Endothelial cell of umbilical vein (primary cell): ENCODE results near the gene ZNF423. TPM values are rescaled to one million over a fixed set of nuclear protein-coding genes. Genes with fewer than 3 reads are reported as not detected.

ENCODE experiments used
- BruUV-seq: library from RNA; stranded (reverse); fragments of 400-500 nt; replicated peaks from 2 replicates; lab custom pipeline; 2021; lab: Mats Ljungman, UMichigan
- CTCF ChIA-PET: fragments of 300-600, 350-600 bp; sonication (Branson Sonifier 250); formaldehyde crosslinking; loops from one replicate; lab custom pipeline; 2021; ENCODE audit warnings: antibody characterized with exemption, inconsistent platforms; lab: Charles Lee
- POLR2A ChIA-PET: fragments of 300-600, 350-600 bp; sonication (Branson Sonifier 250); formaldehyde crosslinking; loops from one replicate; lab custom pipeline; 2021; ENCODE audit warnings: antibody characterized with exemption, inconsistent platforms; lab: Charles Lee
- DNase-seq: peaks from one replicate; pipeline ENCODE4 v3.0.0-alpha.2; 2011; ENCODE audit warnings: low read depth, low spot score
- FAIRE-seq: peaks from 2 replicates; lab custom pipeline; 2011; peaks lifted over from hg19 to GRCh38; lab: Jason Lieb, UNC
- H2AFZ ChIP-seq: 2 replicates; pipeline ENCODE4 v1.6.0; 2012; ENCODE audit warnings: low read depth, low read length, control low read depth, inconsistent platforms
- H3K27ac ChIP-seq: 2 replicates; pipeline ENCODE4 v1.5.1; 2011; ENCODE audit warnings: low read depth, mild to moderate bottlenecking, control low read depth, low read length, moderate library complexity; ENCODE audit not compliant: insufficient read depth
- H3K27me3 ChIP-seq, 2 experiments: 2 replicates each; pipeline versions ENCODE4 v1.6.0 to v1.6.1; 2011; ENCODE audit warnings: low read length in 2 of 2, mixed read lengths in 1 of 2; ENCODE audit not compliant: control insufficient read depth in 2 of 2, insufficient read depth in 2 of 2
- H3K36me3 ChIP-seq, 2 experiments: 2 replicates in 1 of 2; 3 replicates in 1 of 2; pipeline ENCODE4 v1.5.1; 2011; ENCODE audit warnings: low read length in 2 of 2, mild to moderate bottlenecking in 1 of 2, moderate library complexity in 1 of 2; ENCODE audit not compliant: control insufficient read depth in 2 of 2, insufficient read depth in 2 of 2; ENCODE audit errors: extremely low read depth in 1 of 2
- H3K4me1 ChIP-seq: 3 replicates; pipeline ENCODE4 v1.5.1; 2011; ENCODE audit warnings: mild to moderate bottlenecking, low read length; ENCODE audit not compliant: control insufficient read depth, insufficient read depth; ENCODE audit errors: extremely low read depth
- H3K4me2 ChIP-seq: 2 replicates; pipeline ENCODE4 v1.6.1; 2011; ENCODE audit warnings: low read length, control low read depth, mixed read lengths; ENCODE audit not compliant: insufficient read depth
- H3K4me3 ChIP-seq, 3 experiments: fragments of 200-600 bp in 1 of 3; sonication (generic), shearing (Covaris generic) in 1 of 3; replicated peaks in 1 of 3; 2 replicates each; pipeline ENCODE4 v1.5.1; 2011 to 2016; ENCODE audit warnings: control low read depth in 3 of 3, low read length in 3 of 3, mild to moderate bottlenecking in 2 of 3, inconsistent platforms in 1 of 3, low read depth in 1 of 3, moderate library complexity in 1 of 3; ENCODE audit not compliant: insufficient read depth in 1 of 3
- H3K79me2 ChIP-seq: 2 replicates; pipeline ENCODE4 v1.6.0; 2012; ENCODE audit warnings: low read length, inconsistent platforms; ENCODE audit not compliant: control insufficient read depth, insufficient read depth
- H3K9ac ChIP-seq: replicated peaks from 2 replicates; pipeline ENCODE3; 2011; ENCODE audit warnings: low read length, control low read depth; ENCODE audit not compliant: insufficient read depth; ENCODE audit errors: extremely low read depth
- H3K9me1 ChIP-seq: replicated peaks from 3 replicates; pipeline ENCODE4 v1.6.0; 2011; ENCODE audit warnings: mild to moderate bottlenecking, low read length; ENCODE audit not compliant: control insufficient read depth, insufficient read depth; ENCODE audit errors: extremely low read depth
- H3K9me3 ChIP-seq: replicated peaks from 2 replicates; pipeline ENCODE4 v1.5.1; 2012; ENCODE audit warnings: low read length, inconsistent platforms; ENCODE audit not compliant: control insufficient read depth, insufficient read depth
- H4K20me1 ChIP-seq: replicated peaks from 2 replicates; pipeline ENCODE3; 2011; ENCODE audit warnings: mild to moderate bottlenecking, low read length; ENCODE audit not compliant: control insufficient read depth, insufficient read depth; ENCODE audit errors: extremely low read depth
- CTCF ChIP-seq, 2 donors: IDR thresholded peaks; 1 replicate in 1 of 2; 2 replicates in 1 of 2; pipeline ENCODE4 v1.5.1; 2011; ENCODE audit warnings: low read length in 2 of 2, mild to moderate bottlenecking in 2 of 2, moderate library complexity in 2 of 2, control low read depth in 1 of 2, inconsistent platforms in 1 of 2, low read depth in 1 of 2; ENCODE audit not compliant: insufficient read depth in 1 of 2; ENCODE audit errors: extremely low read depth in 1 of 2
- EZH2 ChIP-seq: IDR thresholded peaks from 2 replicates; pipeline ENCODE4 v1.6.1; 2012; ENCODE audit warnings: borderline replicate concordance, low read depth, mild to moderate bottlenecking, moderate library complexity, low read length, inconsistent platforms; ENCODE audit not compliant: severe bottlenecking
- FOS ChIP-seq: IDR thresholded peaks from 2 replicates; pipeline ENCODE4 v1.6.1; 2011; ENCODE audit warnings: mild to moderate bottlenecking, low read length, moderate library complexity, borderline replicate concordance; ENCODE audit not compliant: insufficient read depth
- GATA2 ChIP-seq: IDR thresholded peaks from 2 replicates; pipeline ENCODE4 v1.7.0; 2011; ENCODE audit warnings: low read depth, mild to moderate bottlenecking, moderate library complexity, mixed read lengths, low read length; ENCODE audit not compliant: insufficient read length, insufficient read depth
- JUN ChIP-seq: IDR thresholded peaks from 2 replicates; pipeline ENCODE4 v1.6.1; 2011; ENCODE audit warnings: borderline replicate concordance, low read depth; ENCODE audit not compliant: insufficient read length, insufficient read depth
- MAX ChIP-seq: IDR thresholded peaks from 2 replicates; pipeline ENCODE4 v1.6.1; 2011; ENCODE audit not compliant: insufficient read depth, insufficient read length
- MYC ChIP-seq: IDR thresholded peaks from one replicate; pipeline ENCODE4 v1.6.1; 2011; ENCODE audit warnings: mild to moderate bottlenecking, low read depth, low read length
- POLR2A ChIP-seq: IDR thresholded peaks from 2 replicates; pipeline ENCODE4 v1.6.1; 2012; ENCODE audit warnings: low read depth, mild to moderate bottlenecking, control low read depth, low read length
- POLR2AphosphoS5 ChIP-seq: IDR thresholded peaks from 2 replicates; pipeline ENCODE4 v1.6.1; 2012; ENCODE audit warnings: low read depth, mild to moderate bottlenecking, control low read depth, low read length, moderate library complexity; ENCODE audit not compliant: insufficient read depth
- dilution Hi-C: fragments of 300-500 bp; cut with MboI; formaldehyde crosslinking; loops from one replicate; pipeline ENCODE4 v1.15.0; 2019; ENCODE audit warnings: low sequenced_read_pairs; ENCODE audit not compliant: extremely low pct_ligation_motif_present
- intact Hi-C: fragments of 100-400 bp; cut with micrococcal nuclease; formaldehyde crosslinking; loops from one replicate; pipeline ENCODE4 v1.10.0; 2022
- polyA plus RNA-seq, 4 experiments: library from polyadenylated mRNA; depleted of rRNA in 3 of 4; stranded (reverse) in 3 of 4; unstranded in 1 of 4; fragments of >200 nt; gene quantifications; 2 replicates each; pipeline versions ENCODE4 v1.2.1 to v1.2.3, GENCODE V29; 2011 to 2012; ENCODE audit warnings: missing spikeins in 1 of 4
- total RNA-seq: library from RNA; stranded (reverse); gene quantifications from 2 replicates; pipeline ENCODE4 v1.2.3, GENCODE V29; 2021

Gene ZNF423
- total and polyA plus RNA-seq, 2 donors (not counting 3 experiments of a cell fraction or from before 2014, with no cell fraction given): 2.2 to 8.1 TPM

GRCh38 chr16:49599281-49599680, 256.6 kb downstream of the ZNF423 start:
- Histone ChIP-seq H3K9me3 (no peaks in the 10 kb centered on the region), H3K27me3 (no peaks in the 10 kb centered on the region), H3K4me3 (no peak overlapping the region), H3K4me2 (no peak overlapping the region), H3K9me1 (no peaks in the 10 kb centered on the region), H3K79me2 (no peaks in the 10 kb centered on the region), H3K4me1 (peaks cover 4% of the 10 kb centered on the region), H3K27ac (no peak overlapping the region), H2AFZ (no peak overlapping the region), H3K9ac (no peak overlapping the region), H4K20me1 (no peaks in the 10 kb centered on the region), H3K36me3 (no peaks in the 10 kb centered on the region)
- dilution Hi-C loops (no loop called here), intact Hi-C loops (no loop called here)
- no peak for TF ChIP-seq GATA2
- TF ChIP-seq CTCF (IDR thresholded peaks at IDR 0.05; ENCODE audit: extremely low read depth in 1 of 2, insufficient read depth in 1 of 2, low read depth in 1 of 2, low read length in 2 of 2): no peak
- TF ChIP-seq POLR2AphosphoS5: no peak
- TF ChIP-seq POLR2A: no peak
- TF ChIP-seq EZH2: no peak
- no peak for TF ChIP-seq MAX
- no peak for TF ChIP-seq MYC
- no peak for TF ChIP-seq JUN
- TF ChIP-seq FOS: no peak
- CTCF ChIA-PET: no interaction called here
- POLR2A ChIA-PET: no interaction called here
- no peak for DNase-seq
- no peak for FAIRE-seq
- no TSS peak for BruUV-seq
